Measurements from ENCODE around the gene DOK3. TPM values are rescaled to one million over a fixed set of nuclear protein-coding genes. Genes with fewer than 3 reads are reported as not detected.

DOK3 gene
- polyA plus RNA-seq, 1 donor (not counting 4 experiments of a cell fraction or from before 2014, with no cell fraction given) = 1.7 TPM

DNA sequence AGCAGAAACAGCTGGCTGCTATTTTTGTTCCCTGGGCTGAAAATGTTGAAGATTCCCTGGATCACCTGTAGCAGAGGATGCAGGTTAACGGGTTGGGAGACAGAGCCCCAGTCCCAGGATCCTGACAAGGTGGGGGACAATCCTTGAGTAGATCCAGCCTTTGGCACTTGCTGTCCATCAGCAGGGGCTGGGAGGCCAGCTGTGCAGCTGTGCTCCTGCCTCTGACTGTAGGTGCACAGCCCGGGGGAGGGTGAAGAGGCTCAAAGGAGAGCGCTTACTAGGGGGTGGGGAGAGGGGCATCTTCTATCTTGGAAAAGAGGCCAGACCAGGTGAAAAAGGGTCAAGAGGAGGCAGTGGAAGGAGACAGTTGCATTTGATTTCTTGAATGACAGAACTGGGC is 10.6 kb upstream of the DOK3 start:
- Histone ChIP-seq H3K79me2 (ENCODE audit: control insufficient read depth, insufficient read depth, low read length) (peaks cover 19% of the 10 kb centered on the region), H3K4me3 (ENCODE audit: control insufficient read depth in 2 of 3, extremely low read depth in 1 of 3, insufficient read depth in 2 of 3, low read depth in 1 of 3, low read length in 3 of 3) (no peak overlapping the region), H3K9me3 (ENCODE audit: control insufficient read depth, low read depth, low read length) (no peaks in the 10 kb centered on the region), H3K9ac (ENCODE audit: control insufficient read depth, extremely low read depth, insufficient read depth, low read length) (no peak overlapping the region), H3K36me3 (ENCODE audit: control insufficient read depth in 2 of 2, extremely low read depth in 1 of 2, insufficient read depth in 2 of 2, low read length in 2 of 2) (peaks cover 34 to 37% of the 10 kb centered on the region in 2 experiments), H2AFZ (ENCODE audit: control insufficient read depth, low read length) (no peak overlapping the region), H3K9me1 (ENCODE audit: control insufficient read depth, extremely low read depth, insufficient read depth, low read length) (no peaks in the 10 kb centered on the region), H3K27me3 (ENCODE audit: control insufficient read depth, extremely low read depth, insufficient read depth, low read length) (no peaks in the 10 kb centered on the region), H3K4me1 (ENCODE audit: control insufficient read depth, extremely low read depth, insufficient read depth, low read length) (peaks cover 15% of the 10 kb centered on the region), H4K20me1 (ENCODE audit: control insufficient read depth, extremely low read depth, insufficient read depth, low read length) (no peaks in the 10 kb centered on the region), H3K27ac (ENCODE audit: control insufficient read depth, insufficient read depth, low read length) (no peak overlapping the region), H3K4me2 (ENCODE audit: control insufficient read depth, extremely low read depth, insufficient read depth, low read depth, low read length) (no peak overlapping the region)
- FAIRE-seq (no peak), DNase-seq (ENCODE audit: low read depth, low spot score) (no peak)
- TF ChIP-seq, protein P1, sequence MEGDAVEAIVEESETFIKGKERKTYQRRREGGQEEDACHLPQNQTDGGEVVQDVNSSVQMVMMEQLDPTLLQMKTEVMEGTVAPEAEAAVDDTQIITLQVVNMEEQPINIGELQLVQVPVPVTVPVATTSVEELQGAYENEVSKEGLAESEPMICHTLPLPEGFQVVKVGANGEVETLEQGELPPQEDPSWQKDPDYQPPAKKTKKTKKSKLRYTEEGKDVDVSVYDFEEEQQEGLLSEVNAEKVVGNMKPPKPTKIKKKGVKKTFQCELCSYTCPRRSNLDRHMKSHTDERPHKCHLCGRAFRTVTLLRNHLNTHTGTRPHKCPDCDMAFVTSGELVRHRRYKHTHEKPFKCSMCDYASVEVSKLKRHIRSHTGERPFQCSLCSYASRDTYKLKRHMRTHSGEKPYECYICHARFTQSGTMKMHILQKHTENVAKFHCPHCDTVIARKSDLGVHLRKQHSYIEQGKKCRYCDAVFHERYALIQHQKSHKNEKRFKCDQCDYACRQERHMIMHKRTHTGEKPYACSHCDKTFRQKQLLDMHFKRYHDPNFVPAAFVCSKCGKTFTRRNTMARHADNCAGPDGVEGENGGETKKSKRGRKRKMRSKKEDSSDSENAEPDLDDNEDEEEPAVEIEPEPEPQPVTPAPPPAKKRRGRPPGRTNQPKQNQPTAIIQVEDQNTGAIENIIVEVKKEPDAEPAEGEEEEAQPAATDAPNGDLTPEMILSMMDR (optimal IDR thresholded peaks at IDR 0.05 in 1 of 3, IDR thresholded peaks at IDR 0.05 in 1 of 3, conservative IDR thresholded peaks at IDR 0.05 in 1 of 3; ENCODE audit: extremely low read depth in 1 of 3, insufficient read depth in 2 of 3, low read length in 3 of 3) = no peak
- no peak for TF ChIP-seq EZH2 (IDR thresholded peaks at IDR 0.05; ENCODE audit: low read length)
- dilution Hi-C loops (cut with MboI; ENCODE audit: extremely low pct_ligation_motif_present, low sequenced_read_pairs) = no loop called here

DNA sequence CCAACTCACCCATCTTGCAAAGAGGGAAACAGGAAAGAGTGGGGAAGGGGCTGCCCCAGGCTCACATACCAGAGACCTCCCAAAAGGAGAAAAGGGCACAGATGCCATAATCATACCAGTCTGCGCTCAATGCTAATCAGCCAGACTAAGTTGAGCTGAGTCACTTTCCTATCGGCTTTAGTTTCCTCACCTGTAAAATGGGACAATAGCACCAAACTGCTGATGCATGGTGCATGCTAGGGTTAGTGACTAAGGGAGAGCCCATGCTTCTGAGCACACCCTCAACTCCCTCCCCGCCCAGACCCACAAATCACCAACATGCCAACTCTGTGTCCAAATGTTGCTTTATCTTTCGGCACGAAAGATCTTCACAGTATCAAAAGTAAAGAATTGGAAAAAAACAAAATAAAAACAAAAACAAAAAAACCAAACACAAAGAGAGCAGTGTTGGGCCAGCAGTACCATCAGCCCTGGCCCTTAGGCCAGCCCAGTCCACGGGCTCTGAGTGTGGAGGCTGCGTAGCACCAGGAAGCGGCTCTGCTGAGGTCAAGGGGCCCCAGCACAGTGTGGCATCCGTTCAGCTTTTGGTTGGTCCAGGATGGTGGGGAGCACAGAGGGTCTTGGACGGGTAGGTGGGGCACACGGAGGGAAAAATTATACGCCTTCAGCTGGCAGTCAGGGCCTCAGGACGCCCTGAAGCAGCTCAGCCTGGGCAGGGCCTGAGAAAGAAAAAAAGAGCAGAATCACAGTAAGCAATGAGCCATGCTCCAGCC is 10.0 kb upstream of the DOK3 start:
- peaks cover 24% of the 10 kb centered on the region for H3K79me2 ChIP-seq (ENCODE audit: control insufficient read depth, insufficient read depth, low read length)

More for the DNA sequence above, 10.0 kb upstream of the DOK3 start:
- no peak overlapping the region for H3K9ac ChIP-seq (ENCODE audit: control insufficient read depth, extremely low read depth, insufficient read depth, low read length)
- H3K4me2 ChIP-seq (ENCODE audit: control insufficient read depth, extremely low read depth, insufficient read depth, low read depth, low read length) = no peak overlapping the region
- no peaks in the 10 kb centered on the region for H3K27me3 ChIP-seq (ENCODE audit: control insufficient read depth, extremely low read depth, insufficient read depth, low read length)
- DNase-seq (ENCODE audit: low read depth, low spot score) (no peak), FAIRE-seq (no peak)
- H3K4me3 ChIP-seq (ENCODE audit: control insufficient read depth in 2 of 3, extremely low read depth in 1 of 3, insufficient read depth in 2 of 3, low read depth in 1 of 3, low read length in 3 of 3) = no peak overlapping the region
- H3K9me3 ChIP-seq (ENCODE audit: control insufficient read depth, low read depth, low read length) = no peaks in the 10 kb centered on the region
- H3K4me1 ChIP-seq (ENCODE audit: control insufficient read depth, extremely low read depth, insufficient read depth, low read length) = peaks cover 15% of the 10 kb centered on the region
- peaks cover 33 to 34% of the 10 kb centered on the region in 2 experiments for H3K36me3 ChIP-seq (ENCODE audit: control insufficient read depth in 2 of 2, extremely low read depth in 1 of 2, insufficient read depth in 2 of 2, low read length in 2 of 2)
- H4K20me1 ChIP-seq (ENCODE audit: control insufficient read depth, extremely low read depth, insufficient read depth, low read length) = no peaks in the 10 kb centered on the region
- dilution Hi-C loops (cut with MboI; ENCODE audit: extremely low pct_ligation_motif_present, low sequenced_read_pairs) = no loop called here
- no peak overlapping the region for H2AFZ ChIP-seq (ENCODE audit: control insufficient read depth, low read length)
- TF ChIP-seq, protein P1 (optimal IDR thresholded peaks at IDR 0.05 in 1 of 3, IDR thresholded peaks at IDR 0.05 in 1 of 3, conservative IDR thresholded peaks at IDR 0.05 in 1 of 3; ENCODE audit: extremely low read depth in 1 of 3, insufficient read depth in 2 of 3, low read length in 3 of 3) = no peak
- TF ChIP-seq EZH2 (IDR thresholded peaks at IDR 0.05; ENCODE audit: low read length) = no peak
- H3K9me1 ChIP-seq (ENCODE audit: control insufficient read depth, extremely low read depth, insufficient read depth, low read length) = no peaks in the 10 kb centered on the region
- H3K27ac ChIP-seq (ENCODE audit: control insufficient read depth, insufficient read depth, low read length) = no peak overlapping the region
